H1 (cell line): ENCODE measurements around the gene CA10. TPM values are rescaled to one million over a fixed set of nuclear protein-coding genes. Genes with fewer than 3 reads are reported as not detected.

ENCODE experiments used
- NRF1 ChIP-seq: IDR thresholded peaks from 2 replicates; pipeline ENCODE4 v1.6.1; 2011; ENCODE audit warnings: mild to moderate bottlenecking, low read depth, low read length, improper control_type of control experiment
- POU5F1 ChIP-seq: IDR thresholded peaks from 2 replicates; pipeline ENCODE4 v1.6.1; 2011; ENCODE audit warnings: low read depth, mild to moderate bottlenecking, low read length, moderate library complexity
- polyA plus RNA-seq, 7 experiments: library from polyadenylated mRNA; depleted of rRNA in 3 of 7; stranded (reverse) in 5 of 7; unstranded in 2 of 7; fragments of >200 nt in 5 of 7; fragments of 200-250 nt in 2 of 7; gene quantifications; 1 replicate in 5 of 7; 2 replicates in 1 of 7; 4 replicates in 1 of 7; pipeline versions ENCODE4 v1.2.1 to v1.2.3, GENCODE V29; 2011 to 2013; ENCODE audit warnings: missing spikeins in 2 of 7, mixed read lengths in 2 of 7
- total RNA-seq: library from RNA; stranded (reverse); fragmentation: NEBNext Ultra II Directional; extraction: Animal tissue kit (Norgen Biotek cat#: 25700); gene quantifications from 2 replicates; pipeline ENCODE4 v1.2.1, GENCODE V29; 2021
- TF ChIP-seq, protein P1 (sequence below): IDR thresholded peaks from 2 replicates; pipeline ENCODE4 v1.6.1; 2011; ENCODE audit warnings: low read length, improper control_type of control experiment

Gene CA10
- total and polyA plus RNA-seq, 2 of the 8 experiments (the other 6 are each of a cell fraction or from before 2014, with no cell fraction given), result 0.60 to 0.63 TPM

DNA sequence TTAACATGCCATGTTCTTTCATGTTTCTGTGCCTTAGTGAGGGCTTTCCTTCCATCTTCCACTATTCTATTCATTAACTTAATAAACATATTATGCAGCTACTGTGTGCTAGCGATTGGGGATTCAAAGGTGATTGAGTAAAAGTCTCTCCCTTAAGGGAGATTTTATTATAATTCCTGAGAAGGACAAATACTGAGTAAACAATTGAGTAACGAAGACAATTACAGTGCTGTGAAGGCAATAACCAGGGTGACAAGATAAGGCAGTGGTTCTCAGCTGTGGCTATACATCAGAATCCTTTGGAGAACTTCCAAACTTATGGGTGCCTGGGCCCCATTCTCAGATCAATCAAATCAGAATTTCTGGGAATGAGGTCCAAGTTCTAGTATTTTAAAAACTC lies 353.3 kb downstream of the CA10 start (continued):
- no peak for TF ChIP-seq NRF1
- TF ChIP-seq, protein P1, sequence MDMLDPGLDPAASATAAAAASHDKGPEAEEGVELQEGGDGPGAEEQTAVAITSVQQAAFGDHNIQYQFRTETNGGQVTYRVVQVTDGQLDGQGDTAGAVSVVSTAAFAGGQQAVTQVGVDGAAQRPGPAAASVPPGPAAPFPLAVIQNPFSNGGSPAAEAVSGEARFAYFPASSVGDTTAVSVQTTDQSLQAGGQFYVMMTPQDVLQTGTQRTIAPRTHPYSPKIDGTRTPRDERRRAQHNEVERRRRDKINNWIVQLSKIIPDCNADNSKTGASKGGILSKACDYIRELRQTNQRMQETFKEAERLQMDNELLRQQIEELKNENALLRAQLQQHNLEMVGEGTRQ, result no peak
- no peak for TF ChIP-seq POU5F1
